Activated effector memory CD4-positive, alpha-beta T cell treated with anti-CD3 and anti-CD28 coated beads, Interleukin-2, amount 50 U/mL, for 16 hours (primary cell): ENCODE data around the gene DDX31.

ENCODE experiments used
- DNase-seq: peaks from one replicate; pipeline ENCODE4 v3.0.0-alpha.2; 2020

The DDX31 gene

DNA sequence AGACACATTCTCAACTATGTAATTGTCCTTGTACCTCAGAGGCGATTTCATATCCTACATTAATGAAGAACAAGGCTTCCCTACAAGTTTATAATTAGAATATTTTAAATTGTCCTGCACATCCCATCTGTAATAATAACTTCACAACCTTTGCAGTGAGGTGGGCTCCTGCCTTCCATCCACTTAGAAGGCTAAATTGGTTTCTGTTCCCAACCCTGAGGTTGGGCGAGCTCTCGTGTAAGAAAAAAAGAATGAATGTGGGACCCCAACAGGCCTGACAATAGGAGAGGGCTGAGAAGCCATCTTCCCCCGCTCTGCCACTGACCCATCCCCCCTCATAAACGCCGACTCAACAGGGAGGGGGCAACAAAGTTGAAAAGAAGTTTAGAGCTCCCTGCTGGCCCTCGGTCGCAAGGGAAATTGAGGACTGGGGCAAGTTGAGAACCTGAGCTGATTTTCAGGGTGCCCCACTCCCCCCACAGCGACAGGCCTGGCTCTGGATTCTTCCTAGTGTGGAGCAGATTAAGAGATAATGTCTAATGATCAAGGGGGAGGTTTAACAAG, 78.0 kb downstream of the DDX31 start:
- no peak for DNase-seq

DNA sequence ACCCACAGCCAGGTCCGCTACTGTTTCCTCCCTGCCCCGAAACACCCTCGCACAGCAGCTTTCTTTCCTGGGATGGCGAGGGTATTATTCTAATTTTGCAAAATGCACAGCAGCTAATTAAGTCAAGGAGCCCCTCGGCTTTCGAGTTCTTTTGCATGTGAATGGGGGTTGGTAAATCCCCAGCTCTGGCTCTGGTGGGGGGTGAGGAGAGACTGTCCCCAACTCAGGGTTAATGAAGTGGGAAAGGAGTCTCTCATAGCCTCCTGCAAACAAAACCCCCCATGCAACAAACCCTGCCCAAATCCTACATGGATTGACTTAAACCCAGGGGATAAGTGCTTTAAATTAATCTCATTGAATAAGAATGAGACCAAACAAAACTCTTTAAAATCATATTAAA, 78.5 kb downstream of the DDX31 start:
- DNase-seq = no peak

DNA sequence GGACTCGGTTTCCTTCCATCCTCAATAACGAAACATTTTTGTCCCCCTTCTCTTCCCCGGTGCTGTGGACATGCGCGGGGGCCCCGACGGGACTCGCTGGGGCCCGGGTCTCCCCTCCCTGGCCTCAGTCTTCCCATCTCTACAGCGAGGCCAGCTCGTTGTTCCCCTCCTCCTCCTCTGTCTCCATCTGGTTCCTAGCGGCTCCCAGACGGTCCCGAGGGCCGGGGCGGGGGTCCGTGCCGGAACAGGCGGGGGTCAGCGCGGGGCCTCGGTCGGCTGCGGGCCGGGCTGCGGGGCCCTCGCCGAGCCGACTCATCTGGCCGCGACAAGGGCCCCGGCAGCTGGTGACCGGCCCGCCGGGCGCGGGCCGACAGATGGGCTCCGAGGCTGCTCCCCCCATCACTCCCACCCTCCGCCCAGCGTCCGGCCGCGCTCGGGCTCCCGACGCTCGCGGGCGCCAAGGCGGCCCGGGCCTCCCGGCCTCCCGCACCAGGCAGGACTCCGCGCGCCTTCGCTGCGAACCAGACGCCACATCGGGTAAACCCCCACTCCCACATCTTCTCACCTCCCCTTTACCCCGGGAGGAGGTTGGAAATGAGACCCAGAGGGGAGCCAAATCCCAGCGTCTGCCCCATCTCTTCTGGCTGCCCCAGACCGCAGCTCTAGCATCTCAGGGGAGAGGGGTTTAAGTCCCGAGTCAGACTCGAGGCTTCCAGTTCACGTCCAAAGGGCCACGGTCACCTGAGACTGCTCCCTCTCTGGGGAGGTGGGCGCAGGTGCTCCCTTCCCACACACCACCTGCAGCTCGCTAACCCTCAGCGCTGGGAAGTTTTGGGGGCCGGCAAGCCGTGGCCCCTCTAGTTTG, 79.2 kb downstream of the DDX31 start:
- no peak for DNase-seq

DNA sequence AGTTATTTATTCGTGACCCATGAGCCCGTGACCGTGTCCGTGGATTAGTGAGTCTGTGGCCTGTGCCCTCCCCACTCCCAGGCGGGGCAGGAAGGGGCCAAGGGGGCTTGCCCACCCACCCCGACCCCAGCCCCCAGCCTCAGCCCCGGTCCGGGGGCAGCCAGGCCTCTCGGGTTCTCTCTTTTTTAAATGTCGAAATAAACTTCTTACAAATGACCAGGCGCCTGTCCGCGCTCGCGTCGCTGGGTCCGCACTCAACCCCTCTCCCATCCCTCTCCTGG, 79.8 kb downstream of the DDX31 start:
- no peak for DNase-seq

DNA sequence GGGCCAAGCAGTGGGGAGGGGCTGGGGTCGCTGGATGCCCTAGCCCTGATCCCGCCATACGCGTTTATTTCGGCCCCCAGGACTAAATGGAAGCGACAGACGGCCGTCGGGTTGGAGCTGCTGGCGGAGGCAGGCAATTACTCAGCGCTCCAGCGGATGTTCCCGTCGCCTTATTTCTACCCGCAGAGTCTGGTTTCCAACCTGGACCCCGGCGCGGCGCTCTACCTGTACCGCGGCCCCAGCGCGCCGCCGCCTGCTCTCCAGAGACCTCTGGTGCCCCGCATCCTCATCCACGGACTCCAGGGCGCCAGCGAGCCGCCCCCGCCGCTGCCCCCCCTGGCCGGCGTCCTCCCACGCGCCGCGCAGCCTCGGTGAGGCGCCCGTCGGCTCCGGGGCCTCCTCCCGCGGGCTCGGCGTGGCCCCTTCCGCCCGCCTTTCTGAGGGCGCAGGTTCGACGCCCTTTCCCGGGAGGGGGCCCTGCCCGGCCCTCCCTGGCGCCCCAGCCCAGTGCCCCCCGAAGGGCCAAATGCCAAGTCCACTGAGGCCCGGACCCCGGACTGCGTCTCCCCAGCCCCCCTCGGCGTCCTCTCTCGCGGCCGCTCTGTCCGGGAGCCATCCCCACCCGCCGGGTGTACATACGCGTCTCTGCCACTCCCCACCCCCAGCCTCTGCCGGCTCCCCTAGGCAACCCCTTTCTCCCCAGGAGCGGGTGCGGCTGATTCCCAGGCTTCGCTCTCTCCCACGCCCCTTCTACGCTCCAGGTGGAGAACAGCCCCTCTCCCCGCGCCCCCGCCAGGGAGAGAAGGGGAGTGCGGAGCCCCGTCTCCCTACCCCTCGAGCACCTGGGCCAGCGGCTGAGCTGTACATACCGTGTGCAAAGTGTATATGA, 80.4 kb downstream of the DDX31 start:
- no peak for DNase-seq

DNA sequence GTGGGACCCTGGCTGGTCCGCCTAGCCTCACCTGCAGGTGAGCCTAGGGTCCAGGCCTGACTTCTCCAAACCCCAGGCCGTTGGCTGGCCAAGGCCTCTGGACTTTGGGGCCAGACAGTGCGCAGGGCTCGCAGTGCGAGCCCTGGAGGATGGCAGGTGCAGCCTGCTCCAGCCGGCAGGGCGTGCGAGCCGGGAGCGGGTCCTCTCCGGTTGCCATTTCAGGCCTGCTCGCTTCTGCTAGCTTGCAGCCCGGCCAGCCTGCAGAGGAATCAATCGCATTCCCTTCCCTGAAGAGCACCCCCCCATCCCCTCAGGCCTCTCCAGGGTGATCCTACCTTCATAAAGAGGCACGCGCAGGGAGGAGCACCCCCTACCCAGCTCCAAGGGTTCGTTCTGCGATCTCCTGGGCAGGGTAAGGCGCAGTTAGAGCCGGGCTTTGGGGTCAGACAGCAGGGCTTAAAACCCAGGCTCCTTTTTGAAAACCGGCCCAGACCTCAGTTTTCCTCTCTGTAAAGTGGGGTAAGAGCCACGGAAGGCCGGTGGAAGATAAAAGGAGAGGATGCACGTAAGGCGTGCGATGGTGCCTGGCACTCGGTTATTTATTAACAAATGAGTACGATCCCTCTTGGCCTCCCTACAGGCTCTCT, 81.2 kb downstream of the DDX31 start:
- DNase-seq = no peak

DNA sequence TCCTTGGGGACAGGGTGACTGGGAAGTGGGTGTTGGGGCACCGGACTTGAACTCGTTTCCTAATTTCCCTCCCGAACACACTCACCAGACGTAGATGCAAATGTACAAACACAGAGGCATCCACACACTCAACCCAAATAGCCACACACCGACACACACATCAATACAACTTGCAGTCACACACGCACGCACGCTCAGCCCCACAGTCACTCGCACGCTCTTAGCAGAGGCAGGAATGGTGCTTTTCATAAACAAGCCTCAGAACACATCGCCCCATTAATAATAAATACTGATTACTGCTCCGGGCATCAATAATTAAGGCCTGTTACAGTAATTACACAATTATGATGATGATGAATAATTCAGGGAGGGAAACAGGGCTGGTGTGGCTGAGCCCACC, 81.7 kb downstream of the DDX31 start:
- no peak for DNase-seq

DNA sequence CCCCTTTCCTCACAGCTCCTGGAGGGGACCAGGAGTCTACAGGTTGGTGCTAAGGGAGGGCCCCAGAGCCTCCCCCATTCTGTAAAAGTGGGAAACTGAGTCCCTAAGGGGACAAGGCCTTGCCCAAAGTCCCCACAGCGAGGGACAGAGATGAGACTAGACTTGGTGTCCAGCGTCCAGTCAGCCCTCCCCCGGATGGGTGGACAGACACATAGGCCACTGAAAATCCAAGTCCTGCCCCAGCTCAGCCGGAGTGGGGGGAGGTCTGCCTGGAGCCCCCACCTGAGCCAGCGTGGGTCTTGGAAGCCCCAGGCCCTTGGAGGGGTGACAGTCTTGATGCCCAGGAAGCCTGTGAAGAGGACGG, 82.2 kb downstream of the DDX31 start:
- no peak for DNase-seq

DNA sequence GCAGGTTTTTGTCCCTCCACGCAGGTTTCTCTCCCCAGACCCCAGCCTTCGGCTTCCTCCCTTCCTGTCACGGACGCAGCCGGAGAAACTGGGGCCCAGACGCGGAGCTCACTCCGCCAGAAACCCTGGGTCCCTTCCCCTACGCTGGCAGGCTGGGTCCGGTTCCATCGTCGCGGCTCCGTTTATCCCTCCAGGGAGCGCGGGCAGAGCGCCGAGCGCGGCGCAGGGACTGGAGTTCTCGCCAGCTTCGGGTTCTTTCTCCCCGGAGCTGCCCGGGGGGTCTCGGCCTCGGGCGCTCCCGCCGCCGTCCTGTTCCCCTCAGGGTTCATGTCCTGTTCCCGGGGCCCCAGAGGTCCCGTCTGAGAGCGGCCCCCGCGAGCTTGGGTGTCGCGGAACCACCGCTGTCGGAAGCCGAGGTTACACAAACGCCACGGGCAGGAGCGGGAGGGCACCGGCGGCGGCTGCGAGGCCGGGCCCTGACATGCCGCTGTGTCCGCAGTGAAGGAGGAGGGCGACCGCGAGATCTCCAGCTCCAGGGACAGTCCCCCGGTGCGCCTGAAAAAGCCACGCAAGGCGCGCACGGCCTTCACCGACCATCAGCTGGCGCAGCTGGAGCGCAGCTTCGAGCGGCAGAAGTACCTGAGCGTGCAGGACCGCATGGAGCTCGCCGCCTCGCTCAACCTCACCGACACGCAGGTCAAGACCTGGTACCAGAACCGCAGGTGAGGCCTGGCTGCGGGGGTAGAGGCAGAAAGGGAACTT, 82.8 kb downstream of the DDX31 start:
- no peak for DNase-seq

DNA sequence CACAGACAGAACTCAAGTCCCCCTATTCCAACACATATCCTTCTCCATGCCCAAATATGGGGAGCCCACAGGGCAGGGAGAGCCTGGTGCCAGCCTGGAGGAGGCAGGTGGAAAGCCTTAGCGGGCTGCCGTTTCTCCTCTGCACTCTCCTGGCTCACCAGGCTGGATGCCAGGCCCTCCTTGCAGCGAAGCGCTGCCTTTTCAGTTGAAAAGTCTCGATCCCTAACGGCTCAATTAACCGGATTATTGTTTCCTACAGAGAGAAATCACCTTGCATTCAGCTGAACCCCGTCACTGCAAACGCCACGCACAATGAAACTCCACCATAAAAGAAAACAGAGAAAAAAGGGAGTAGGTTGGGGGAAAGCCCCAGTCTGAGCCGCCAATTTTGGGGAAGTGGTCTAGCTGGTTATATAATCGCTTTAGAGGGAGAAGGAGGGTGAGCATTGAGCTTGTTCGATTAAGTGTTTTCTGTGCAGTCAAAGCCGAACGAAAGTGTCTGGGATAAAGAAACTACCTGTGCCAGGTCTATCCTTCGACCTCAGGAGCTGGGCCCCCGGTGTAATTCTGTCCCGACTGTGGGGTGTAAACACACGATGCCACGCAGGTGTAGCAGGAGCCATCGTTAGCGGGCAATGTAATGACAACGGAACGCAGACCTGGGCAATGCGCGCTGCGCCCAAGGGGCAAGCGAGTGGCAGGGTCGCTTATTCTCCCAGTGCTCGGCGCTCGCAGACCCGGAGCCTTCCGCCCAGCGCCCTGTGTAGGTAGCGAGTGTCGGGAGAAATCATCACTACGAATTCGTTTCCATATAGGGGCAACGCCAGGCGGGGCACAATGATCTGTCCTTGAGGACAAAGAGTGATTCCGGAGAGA, 83.6 kb downstream of the DDX31 start:
- DNase-seq = no peak

DNA sequence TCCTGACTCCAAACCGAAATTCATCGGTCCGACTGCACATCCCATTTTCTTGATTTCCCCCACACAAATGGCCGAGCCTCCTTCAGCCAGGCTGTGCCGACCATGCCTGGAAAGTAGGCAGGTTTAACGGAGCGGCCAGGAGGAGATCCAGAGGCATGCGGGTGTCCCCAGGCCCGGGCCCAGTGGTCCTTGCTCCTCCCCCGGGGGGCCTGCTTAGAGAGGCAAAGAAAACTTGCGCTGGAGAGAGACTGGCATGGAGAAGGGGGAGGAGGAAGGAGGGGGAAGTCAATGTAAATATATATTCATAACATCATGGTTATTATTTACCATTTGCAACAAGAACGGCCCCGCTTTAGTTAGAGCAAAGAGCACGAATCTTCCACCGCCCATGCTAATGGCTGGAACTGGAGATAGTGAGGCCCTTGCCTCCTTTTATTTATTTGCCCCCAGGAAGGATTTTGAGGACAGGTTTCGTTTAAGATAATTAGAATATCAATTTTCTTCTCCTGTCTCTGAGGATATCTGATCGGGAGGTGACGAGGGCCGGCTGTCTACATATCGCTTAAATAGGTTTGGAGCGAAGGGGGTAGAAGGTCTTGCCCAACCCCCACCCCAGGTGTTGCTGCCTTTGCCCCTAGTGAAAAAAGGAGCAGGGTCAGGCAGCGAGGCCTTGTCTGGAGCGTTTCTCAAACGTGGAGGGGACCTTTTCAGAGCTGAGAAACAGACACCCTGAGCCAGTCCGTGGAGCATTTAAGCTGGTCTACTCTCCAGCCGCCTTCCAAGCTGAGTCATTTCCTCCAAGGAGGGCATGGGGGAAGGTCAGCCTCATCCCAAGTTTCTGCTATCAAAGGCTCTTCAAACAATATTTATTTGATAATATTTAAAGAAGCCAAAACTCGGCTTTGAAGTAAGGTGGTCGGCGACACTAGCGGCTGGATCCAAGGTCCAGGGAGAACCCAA, 84.9 kb downstream of the DDX31 start:
- DNase-seq = no peak

DNA sequence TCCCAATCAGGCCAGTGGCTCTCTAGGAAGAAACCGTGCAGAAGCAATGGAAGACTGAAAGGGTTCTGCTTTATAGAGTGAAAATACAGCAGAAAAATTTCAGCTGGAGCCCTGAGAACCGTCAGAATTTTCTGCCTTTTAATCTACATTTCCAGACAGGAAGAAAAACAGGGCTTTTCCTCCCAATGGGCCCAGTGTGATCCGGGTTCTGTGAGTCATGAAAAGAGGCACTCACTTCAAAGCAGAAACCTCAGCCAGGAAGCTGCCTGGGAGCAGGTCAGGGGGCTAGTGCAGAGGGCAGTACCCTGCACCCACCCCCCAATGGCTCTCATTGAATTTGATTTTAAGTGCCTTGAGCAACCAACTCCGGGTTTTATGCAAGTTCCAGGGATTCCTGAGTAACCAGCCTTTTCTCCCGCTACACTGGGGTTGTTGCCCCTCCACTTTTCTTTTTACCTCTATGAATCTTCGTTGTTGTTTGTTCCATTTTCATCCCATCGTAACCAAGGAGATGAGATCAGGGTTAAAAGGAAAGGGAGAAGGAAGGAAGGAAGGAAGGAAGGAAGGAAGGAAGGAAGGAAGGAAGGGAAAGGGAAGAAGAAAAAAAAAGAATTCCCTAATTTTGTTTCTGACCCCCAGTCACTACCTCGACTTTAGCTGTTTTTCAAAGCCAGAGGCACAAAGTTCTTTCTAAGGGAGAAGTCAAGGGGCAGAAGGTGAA, 86.0 kb downstream of the DDX31 start:
- no peak for DNase-seq

DNA sequence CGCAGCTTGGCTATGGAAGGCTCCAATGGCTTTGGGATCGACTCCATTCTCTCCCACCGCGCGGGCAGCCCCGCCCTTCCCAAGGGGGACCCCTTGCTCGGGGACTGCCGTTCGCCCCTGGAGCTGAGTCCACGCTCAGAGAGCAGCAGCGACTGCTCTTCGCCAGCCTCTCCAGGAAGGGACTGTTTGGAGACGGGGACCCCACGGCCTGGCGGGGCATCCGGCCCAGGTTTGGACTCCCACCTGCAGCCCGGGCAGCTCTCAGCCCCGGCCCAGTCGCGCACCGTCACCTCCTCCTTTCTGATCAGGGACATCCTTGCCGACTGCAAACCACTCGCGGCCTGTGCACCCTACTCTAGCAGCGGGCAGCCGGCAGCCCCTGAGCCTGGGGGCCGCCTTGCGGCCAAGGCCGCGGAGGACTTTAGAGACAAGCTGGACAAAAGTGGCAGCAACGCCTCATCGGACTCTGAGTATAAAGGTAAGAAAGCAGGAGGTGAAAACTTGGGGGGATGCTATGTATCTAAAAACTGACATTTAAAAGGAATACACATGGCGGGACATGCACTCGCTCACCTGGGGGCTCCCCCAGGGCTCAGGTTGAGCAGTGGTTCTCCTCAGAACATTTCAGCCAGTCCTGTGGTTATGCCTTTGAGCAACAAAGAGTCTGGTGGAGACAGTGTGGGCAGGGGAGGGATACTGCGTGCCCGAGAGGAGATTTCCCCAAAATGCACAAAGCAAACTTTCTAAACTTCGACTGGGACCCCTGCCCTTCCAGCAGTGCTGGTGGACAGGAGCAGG, 86.8 kb downstream of the DDX31 start:
- DNase-seq = no peak

DNA sequence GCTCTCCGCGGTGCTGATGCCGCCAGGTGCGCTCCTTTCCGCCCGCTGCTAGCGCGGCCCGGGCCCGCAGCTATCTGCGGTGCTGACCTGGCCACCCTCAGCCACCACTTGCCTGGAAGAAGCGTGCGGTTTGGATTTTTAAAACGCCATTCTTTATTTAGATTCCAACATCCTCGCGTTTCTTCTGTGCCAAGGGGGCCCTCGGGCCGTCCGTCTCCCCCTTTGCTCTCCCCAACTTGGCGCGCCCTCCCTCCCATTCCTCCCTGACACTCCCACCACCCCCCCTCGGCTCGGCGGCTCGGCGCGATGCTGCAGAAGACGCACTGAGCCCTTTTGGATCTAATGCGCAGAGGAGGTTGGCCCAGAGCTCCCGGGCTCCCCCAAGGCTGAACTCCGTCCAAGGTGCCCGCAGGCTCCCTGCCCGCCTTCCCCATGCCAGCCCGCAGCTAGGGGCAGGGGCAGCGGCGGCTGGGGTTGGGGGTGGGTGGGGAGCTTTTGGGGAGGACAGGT, 87.5 kb downstream of the DDX31 start, which contains the start of gene BARHL1:
TSS of gene BARHL1 (plus strand) at position 331 of the 510 bp plus-strand sequence. CDS start 192 bp downstream, outside the sequence.
- no peak for DNase-seq

DNA sequence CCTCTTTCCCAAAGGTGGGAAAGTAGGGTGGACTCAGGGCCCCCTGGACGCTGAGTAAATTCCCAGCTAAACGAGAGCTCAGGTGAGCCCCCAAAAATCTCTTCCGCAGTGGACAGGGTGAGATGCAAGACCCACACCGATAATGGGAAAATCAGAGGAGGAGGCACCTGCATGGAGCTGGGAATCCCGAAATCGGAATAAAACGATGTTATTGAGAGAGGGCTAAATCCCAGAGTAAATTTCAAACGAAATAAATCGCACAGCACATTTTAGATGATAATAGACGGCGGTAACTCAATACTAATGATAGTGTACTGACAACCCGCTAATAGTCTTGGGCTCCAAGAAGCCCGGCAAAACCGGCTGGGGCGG, 90.4 kb downstream of the DDX31 start:
- no peak for DNase-seq

DNA sequence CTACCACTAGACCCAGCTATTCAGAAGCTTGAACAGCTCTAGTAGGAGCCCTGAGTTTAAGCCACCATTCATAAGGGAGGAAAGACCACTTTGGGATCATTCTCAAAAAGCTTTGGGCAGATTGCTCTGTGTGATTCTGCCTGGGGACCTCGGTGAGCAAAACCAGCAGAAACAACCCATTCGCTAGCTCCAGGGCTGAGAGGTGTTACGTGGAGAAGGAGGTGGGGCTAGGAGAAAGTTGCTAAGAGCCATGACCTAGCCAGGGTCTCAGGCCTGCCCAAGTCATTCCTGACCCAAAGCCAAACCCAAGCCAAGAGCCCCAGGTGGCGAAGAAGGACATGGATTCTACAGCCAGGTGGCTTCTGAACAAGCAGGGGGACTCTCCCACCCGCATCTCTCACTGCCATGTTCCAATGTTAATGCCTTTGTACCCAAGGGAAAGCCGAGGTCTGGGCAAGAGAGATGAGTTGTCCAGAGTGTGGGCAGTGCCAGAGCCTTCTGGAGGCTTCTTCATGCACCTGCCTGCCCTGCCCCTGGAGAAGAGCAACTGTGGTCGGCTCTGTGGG, 91.3 kb downstream of the DDX31 start:
- DNase-seq = no peak

DNA sequence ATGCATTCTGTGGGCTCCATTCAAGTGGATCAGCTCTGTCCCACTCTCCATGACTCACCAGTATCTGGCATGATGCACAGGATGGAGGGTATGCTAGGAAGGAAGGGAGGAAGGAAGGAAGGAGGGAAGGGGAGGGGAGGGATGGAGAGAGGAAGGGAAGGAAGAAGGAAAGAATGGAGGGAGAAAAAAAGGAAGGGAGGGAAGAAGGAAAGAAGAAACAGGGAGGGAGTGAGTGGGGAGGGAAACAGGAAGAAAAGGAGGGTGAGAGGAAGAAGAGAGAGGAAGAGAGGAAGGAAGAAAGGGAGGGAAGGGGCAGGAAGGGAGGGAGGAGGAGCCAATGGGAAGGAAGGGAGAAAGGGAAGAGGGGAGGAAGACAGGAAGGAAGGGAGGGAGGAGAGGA, 92.7 kb downstream of the DDX31 start:
- DNase-seq = no peak

DNA sequence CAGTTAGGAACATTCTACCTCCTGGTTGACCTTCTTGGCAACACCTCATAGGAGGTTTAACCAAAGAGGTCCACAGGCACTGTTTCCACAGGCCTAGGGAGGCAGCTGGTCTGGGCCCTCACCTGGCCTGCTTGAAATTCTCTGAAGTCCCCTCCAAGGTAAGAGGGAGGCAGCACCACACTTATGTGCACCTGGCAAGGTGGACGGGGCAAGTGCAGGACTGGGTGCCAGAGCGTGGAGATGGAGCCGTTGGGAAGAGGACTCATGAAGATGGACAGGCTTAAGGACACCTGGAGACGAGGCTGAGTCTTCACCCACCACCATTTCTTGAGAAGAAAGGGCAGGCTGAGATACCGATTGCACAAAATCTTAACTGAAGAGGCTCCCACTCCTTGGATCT, 94.0 kb downstream of the DDX31 start:
- no peak for DNase-seq
